Measurements from ENCODE around the gene GRAMD2A. TPM values are rescaled to one million over a fixed set of nuclear protein-coding genes. Genes with fewer than 3 reads are reported as not detected.

The GRAMD2A gene
- total RNA-seq, 4 donors from 2014 or later, result 0.41 to 1.4 TPM; not detected in 2

GRCh38 chr15:72154316-72154715 lies 43.3 kb downstream of the GRAMD2A start:
- H3K9me3 ChIP-seq, result no peaks in the 10 kb centered on the region
- in situ Hi-C loops (cut with MboI; ENCODE audit: low pct_ligation_motif_present in 1 of 4, low pct_unique_long_range_greater_than_20kb in 1 of 4, low sequenced_read_pairs in 3 of 4) (loop anchor here (10.0 to 25.0 kb wide), 6 partner anchors 267 to 692 kb away; partner anchors contain the start of gene NR2E3 (in 1 of the 4)), intact Hi-C loops (cut with DNase I; ENCODE audit: low total_unique reads) (loop anchor here (10.0 kb wide), 1 partner anchor 410 kb away; no protein-coding TSS in a partner anchor)
- H3K27me3 ChIP-seq, result no peaks in the 10 kb centered on the region
- no peaks in the 10 kb centered on the region for H3K36me3 ChIP-seq
- H3K4me3 ChIP-seq, result no peak overlapping the region
- H3K4me1 ChIP-seq, result peaks cover 0 to 31% (median 10%) of the 10 kb centered on the region in 4 donors
- DNase-seq, result no peak
- peak overlapping the region; percentile 80 to 83 (median 81) for H3K27ac ChIP-seq
- WGBS, 2 donors (ENCODE audit: low coverage in 1 of 2), result 83 to 92% methylated on average over 7 of the region's 7 CpGs
- TF ChIP-seq, protein P1, sequence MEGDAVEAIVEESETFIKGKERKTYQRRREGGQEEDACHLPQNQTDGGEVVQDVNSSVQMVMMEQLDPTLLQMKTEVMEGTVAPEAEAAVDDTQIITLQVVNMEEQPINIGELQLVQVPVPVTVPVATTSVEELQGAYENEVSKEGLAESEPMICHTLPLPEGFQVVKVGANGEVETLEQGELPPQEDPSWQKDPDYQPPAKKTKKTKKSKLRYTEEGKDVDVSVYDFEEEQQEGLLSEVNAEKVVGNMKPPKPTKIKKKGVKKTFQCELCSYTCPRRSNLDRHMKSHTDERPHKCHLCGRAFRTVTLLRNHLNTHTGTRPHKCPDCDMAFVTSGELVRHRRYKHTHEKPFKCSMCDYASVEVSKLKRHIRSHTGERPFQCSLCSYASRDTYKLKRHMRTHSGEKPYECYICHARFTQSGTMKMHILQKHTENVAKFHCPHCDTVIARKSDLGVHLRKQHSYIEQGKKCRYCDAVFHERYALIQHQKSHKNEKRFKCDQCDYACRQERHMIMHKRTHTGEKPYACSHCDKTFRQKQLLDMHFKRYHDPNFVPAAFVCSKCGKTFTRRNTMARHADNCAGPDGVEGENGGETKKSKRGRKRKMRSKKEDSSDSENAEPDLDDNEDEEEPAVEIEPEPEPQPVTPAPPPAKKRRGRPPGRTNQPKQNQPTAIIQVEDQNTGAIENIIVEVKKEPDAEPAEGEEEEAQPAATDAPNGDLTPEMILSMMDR (IDR thresholded peaks at IDR 0.05), result no peak
- no peak for TF ChIP-seq POLR2A (IDR thresholded peaks at IDR 0.05)

- H3K36me3 ChIP-seq, result no peaks in the 10 kb centered on the region
- H3K4me3 ChIP-seq, result no peak overlapping the region
- no peaks in the 10 kb centered on the region for H3K27me3 ChIP-seq
- H3K9me3 ChIP-seq, result no peaks in the 10 kb centered on the region
- no peak for DNase-seq
- in situ Hi-C loops (cut with MboI; ENCODE audit: low pct_ligation_motif_present in 1 of 4, low pct_unique_long_range_greater_than_20kb in 1 of 4, low sequenced_read_pairs in 3 of 4) (loop anchor here (10.0 to 25.0 kb wide), 6 partner anchors 266 to 691 kb away; partner anchors contain the start of gene NR2E3 (in 1 of the 4)), intact Hi-C loops (cut with DNase I; ENCODE audit: low total_unique reads) (loop anchor here (10.0 kb wide), 1 partner anchor 409 kb away; no protein-coding TSS in a partner anchor)
- TF ChIP-seq EP300 (IDR thresholded peaks at IDR 0.05; ENCODE audit: low read depth), result no peak
- TF ChIP-seq, protein P1 (IDR thresholded peaks at IDR 0.05), result no peak
- no peak for TF ChIP-seq POLR2AphosphoS5 (IDR thresholded peaks at IDR 0.05)
- TF ChIP-seq POLR2A (IDR thresholded peaks at IDR 0.05), result no peak
- WGBS, 2 donors (ENCODE audit: low coverage in 1 of 2), result 57 to 75% methylated on average over 2 to 5 of the region's 5 CpGs
- peaks cover 0 to 31% (median 10%) of the 10 kb centered on the region in 4 donors for H3K4me1 ChIP-seq
- H3K27ac ChIP-seq, result peak overlapping the region in 2 of 4 donors; percentile 3 to 16
Observed at GRCh38 chr15:72153269-72154000, 44.2 kb downstream of the GRAMD2A start.

DNA sequence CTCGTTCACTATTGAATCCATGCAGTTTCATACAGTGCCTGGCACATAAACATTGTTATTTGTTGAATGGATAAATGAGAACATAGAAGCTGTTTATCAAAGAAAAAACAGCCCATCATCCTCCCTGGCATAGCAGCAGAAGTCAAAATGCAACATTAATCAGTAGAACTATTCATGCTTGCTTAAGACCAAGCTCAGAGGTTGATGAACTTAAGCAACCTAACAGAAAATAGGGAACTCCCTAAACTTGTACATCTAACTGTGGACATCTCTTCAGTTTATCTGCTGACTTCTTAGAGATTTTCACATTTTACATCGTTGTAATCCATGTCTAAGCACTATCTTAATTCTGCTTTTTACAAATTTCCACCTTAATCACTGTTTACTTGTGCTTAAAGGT lies 50.2 kb downstream of the GRAMD2A start:
- H3K9me3 ChIP-seq, result no peaks in the 10 kb centered on the region
- no peak overlapping the region for H3K27ac ChIP-seq
- no peaks in the 10 kb centered on the region for H3K27me3 ChIP-seq
- WGBS, 2 donors (ENCODE audit: low coverage in 1 of 2), result 68 to 79% methylated on average over 2 of the region's 2 CpGs
- DNase-seq, result no peak
- no peaks in the 10 kb centered on the region for H3K36me3 ChIP-seq
- no peak overlapping the region for H3K4me3 ChIP-seq
- in situ Hi-C loops (cut with MboI; ENCODE audit: low pct_ligation_motif_present in 1 of 4, low pct_unique_long_range_greater_than_20kb in 1 of 4, low sequenced_read_pairs in 3 of 4) (no loop called here), intact Hi-C loops (cut with DNase I; ENCODE audit: low total_unique reads) (no loop called here)
- H3K4me1 ChIP-seq, result no peaks in the 10 kb centered on the region
- TF ChIP-seq EP300 (IDR thresholded peaks at IDR 0.05; ENCODE audit: low read depth) (no peak), POLR2AphosphoS5 (IDR thresholded peaks at IDR 0.05) (no peak), POLR2A (IDR thresholded peaks at IDR 0.05) (no peak)
- TF ChIP-seq, protein P1 (IDR thresholded peaks at IDR 0.05), result no peak

GRCh38 chr15:72146934-72147333 lies 50.7 kb downstream of the GRAMD2A start:
- H3K9me3 ChIP-seq, result no peaks in the 10 kb centered on the region
- no peaks in the 10 kb centered on the region for H3K36me3 ChIP-seq
- peaks cover 0 to 4% (median 4%) of the 10 kb centered on the region in 4 donors for H3K4me1 ChIP-seq
- TF ChIP-seq, protein P1 (IDR thresholded peaks at IDR 0.05), result no peak
- TF ChIP-seq EP300 (IDR thresholded peaks at IDR 0.05; ENCODE audit: low read depth) (no peak), POLR2A (IDR thresholded peaks at IDR 0.05) (no peak), POLR2AphosphoS5 (IDR thresholded peaks at IDR 0.05) (no peak)
- intact Hi-C loops (cut with DNase I; ENCODE audit: low total_unique reads), result no loop called here
- H3K27ac ChIP-seq, result no peak overlapping the region
- H3K4me3 ChIP-seq, result no peak overlapping the region
- no peaks in the 10 kb centered on the region for H3K27me3 ChIP-seq
- in situ Hi-C loops (cut with MboI; ENCODE audit: low pct_ligation_motif_present in 1 of 4, low pct_unique_long_range_greater_than_20kb in 1 of 4, low sequenced_read_pairs in 3 of 4), result no loop called here
- DNase-seq, result no peak

Measured in transverse colon (tissue), 4 donors.